ENCODE measurements around the gene POLE3. TPM values are rescaled to one million over a fixed set of nuclear protein-coding genes. Genes with fewer than 3 reads are reported as not detected.

The POLE3 gene
- total RNA-seq, 1 experiment from 2014 or later = 116 TPM

- in situ Hi-C loops (cut with HindIII; ENCODE audit: low sequenced_read_pairs) = no loop called here
- no peak for DNase-seq (ENCODE audit: low spot score)
Measured at GRCh38 chr9:113360242-113360842, 50.1 kb downstream of the POLE3 start.

- in situ Hi-C loops (cut with HindIII; ENCODE audit: low sequenced_read_pairs) = no loop called here
- DNase-seq (ENCODE audit: low spot score) = no peak
Measured at GRCh38 chr9:113359385-113359784, 51.1 kb downstream of the POLE3 start.

Other genes starting within 250 kb of the POLE3 start
- 6.6 and 7.7 TPM in 2 replicates for gene FKBP15, start 189.4 kb downstream of the POLE3 start, total RNA-seq (2014; rRNA removed; shearing (Covaris generic))
- 18.0 and 24.5 TPM in 2 replicates for gene SLC31A1, start 189.1 kb downstream of the POLE3 start, total RNA-seq (2014; rRNA removed; shearing (Covaris generic))
- 46.5 and 53.3 TPM in 2 replicates for gene CDC26, start 135.1 kb downstream of the POLE3 start, total RNA-seq (2014; rRNA removed; shearing (Covaris generic))
- 51.8 and 52.9 TPM in 2 replicates for gene PRPF4, start 135.0 kb downstream of the POLE3 start, total RNA-seq (2014; rRNA removed; shearing (Covaris generic))
- not detected in 2 replicates for gene RNF183, start 107.3 kb downstream of the POLE3 start, total RNA-seq (2014; rRNA removed; shearing (Covaris generic))
- 1.9 and 3.3 TPM in 2 replicates for gene WDR31, start 70.4 kb downstream of the POLE3 start, total RNA-seq (2014; rRNA removed; shearing (Covaris generic))
- gene BSPRY, start 61.1 kb downstream of the POLE3 start, total RNA-seq (2014; rRNA removed; shearing (Covaris generic)) = 0.64 TPM in 1 of 2 replicates, not detected in the other
- 26.1 and 26.3 TPM in 2 replicates for gene HDHD3, start 33.7 kb downstream of the POLE3 start, total RNA-seq (2014; rRNA removed; shearing (Covaris generic))
- 11.3 and 13.7 TPM in 2 replicates for gene ALAD, start 9.4 kb downstream of the POLE3 start, total RNA-seq (2014; rRNA removed; shearing (Covaris generic))
- gene C9orf43, start 72 bp upstream of the POLE3 start, total RNA-seq (2014; rRNA removed; shearing (Covaris generic)) = 1.3 TPM in 1 of 2 replicates, not detected in the other
- 117 and 144 TPM in 2 replicates for gene RGS3, start 53.1 kb upstream of the POLE3 start, total RNA-seq (2014; rRNA removed; shearing (Covaris generic))